A172 (cell line): ENCODE data around the gene DNTT. TPM values are rescaled to one million over a fixed set of nuclear protein-coding genes. Genes with fewer than 3 reads are reported as not detected.

Source experiments
- DNase-seq: peaks from one replicate; pipeline ENCODE4 v3.0.0-alpha.2; 2015; ENCODE audit warnings: low spot score
- total RNA-seq: library from RNA; depleted of rRNA; stranded (reverse); fragments of >200 nt; shearing (Covaris generic); gene quantifications from 2 replicates; pipeline ENCODE4 v1.2.3, GENCODE V29; 2014; rRNA removed

The DNTT gene
- not detected in 2 replicates for total RNA-seq

DNA sequence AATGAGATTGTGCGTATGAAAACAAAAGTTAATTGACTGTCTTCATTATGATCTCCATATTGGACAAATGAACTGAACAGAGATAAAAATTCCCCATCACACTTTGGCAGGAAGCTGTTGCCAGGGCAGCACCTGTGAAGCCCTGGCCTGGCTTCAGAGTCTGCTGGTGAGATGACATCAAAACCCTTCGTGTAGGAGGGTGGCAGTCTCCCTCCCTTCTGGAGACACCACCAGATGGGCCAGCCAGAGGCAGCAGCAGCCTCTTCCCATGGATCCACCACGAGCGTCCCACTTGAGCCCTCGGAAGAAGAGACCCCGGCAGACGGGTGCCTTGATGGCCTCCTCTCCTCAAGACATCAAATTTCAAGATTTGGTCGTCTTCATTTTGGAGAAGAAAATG, at the start of gene DNTT:
Gene DNTT, plus strand, starts transcription at position 205 of the 400 bp plus-strand sequence. Its CDS starts 64 bp downstream, at position 269.
- DNase-seq = no peak

DNA sequence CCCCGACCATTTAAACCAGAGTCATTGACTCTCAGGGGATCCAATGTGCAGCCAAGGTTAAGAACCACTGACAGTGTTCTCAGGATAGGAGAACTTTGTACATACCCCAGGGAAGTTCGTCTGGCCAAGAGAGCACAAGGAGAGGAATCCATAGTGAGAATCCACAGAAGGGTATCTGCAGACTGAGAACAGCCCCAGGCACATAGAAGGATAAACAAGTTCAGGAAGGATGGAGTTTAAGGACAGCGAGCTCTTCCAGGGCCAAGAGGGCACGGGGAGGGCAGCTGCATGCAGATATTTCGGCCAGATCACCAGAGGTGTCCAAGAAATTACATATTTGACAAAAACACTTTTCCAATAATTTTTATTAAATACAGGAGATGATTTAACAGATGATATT, 49.3 kb upstream of the DNTT start:
- no peak for DNase-seq

DNA sequence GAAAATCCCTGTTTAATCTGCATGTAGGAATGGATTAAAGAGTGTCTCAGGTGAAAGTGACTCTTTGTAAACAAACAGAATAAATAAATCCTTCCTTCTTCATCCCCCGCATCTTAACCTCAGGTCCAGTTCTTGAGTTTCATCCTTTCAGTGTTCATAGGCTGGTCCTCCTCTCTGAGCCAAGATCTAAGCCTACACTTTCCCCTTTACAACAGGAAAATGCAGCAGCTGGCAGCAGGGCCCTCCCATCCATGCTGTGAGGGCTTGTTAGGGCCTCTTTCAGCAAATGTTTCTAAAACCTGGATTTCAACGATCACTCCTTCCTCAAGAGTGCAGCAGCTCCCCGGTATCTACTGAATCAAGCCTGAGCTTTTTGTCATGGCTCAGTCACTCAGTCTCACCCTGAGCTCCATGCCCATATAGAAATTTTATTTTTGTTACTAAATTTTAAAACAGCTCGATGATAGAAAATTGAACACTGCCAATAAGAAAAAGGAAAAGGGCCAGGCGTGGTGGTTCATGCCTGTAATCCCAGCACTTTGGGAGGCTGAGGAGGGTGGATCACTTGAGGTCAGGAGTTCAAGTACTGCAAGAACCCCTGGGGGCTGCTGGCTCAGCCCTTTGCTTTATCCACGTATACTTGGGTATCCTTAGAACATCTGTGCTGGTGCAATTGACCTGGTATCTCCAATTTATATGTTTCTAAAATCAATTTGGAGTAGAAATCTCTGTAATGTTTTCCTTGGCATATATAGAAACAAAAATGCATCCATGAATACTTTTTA, 48.5 kb upstream of the DNTT start:
- no peak for DNase-seq

DNA sequence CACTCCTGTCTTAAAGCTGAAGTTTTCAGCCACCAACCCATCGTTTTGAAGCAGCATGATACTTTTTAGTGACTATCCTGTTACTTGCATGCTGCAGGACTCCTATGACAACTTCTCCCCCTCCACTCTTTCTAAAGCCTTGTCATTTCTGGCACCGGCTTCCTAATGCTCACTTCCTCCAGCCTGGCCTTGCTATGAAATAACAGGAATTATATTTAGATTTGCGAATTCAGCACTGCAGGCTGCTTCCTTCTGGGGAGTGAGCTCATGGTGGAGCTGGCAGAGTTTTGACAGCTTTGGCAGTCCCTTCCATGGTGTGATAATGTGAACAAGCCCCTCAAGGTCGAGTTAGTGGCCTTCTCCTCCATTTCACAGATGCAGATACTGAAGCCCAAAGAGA, 46.3 kb upstream of the DNTT start:
- no peak for DNase-seq

DNA sequence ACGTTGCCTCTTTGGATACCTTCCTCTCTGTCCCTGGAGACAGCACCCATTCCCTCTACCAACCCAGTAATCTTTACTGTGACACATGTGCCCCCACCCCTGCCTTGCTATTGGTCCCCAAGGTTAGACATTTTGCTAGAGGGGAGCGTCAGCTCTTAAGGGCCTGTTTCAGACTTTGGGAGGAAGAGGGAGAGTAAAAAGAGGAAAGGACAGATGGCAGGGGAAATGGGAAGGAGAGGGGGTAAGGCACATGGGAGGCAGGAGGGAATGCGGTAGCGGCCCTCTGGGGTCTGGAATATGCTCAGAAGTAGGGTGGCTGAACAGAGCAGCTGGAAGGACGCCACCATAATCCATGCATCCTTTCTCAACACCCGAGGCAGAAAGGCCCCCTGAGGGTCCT, 45.1 kb upstream of the DNTT start:
- DNase-seq = no peak

DNA sequence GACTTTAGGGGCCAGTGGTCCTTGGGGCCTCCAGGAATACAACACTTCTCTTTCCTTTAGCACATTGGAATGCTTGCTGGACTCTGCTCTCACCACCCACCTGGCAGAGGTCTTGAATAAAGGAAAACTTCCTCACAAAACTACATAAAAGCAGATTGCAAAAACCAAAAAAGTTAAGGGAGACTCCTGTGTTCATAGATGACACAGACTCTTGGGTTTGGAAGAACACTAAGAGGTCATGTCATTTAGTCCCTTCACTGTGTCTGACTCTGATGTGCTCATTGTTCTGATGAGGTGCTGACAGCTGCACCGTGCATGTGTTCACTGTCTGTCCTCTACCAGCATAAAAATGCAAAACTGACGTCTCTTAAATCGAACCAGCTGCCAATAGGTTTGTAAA, 44.2 kb upstream of the DNTT start:
- DNase-seq = no peak

DNA sequence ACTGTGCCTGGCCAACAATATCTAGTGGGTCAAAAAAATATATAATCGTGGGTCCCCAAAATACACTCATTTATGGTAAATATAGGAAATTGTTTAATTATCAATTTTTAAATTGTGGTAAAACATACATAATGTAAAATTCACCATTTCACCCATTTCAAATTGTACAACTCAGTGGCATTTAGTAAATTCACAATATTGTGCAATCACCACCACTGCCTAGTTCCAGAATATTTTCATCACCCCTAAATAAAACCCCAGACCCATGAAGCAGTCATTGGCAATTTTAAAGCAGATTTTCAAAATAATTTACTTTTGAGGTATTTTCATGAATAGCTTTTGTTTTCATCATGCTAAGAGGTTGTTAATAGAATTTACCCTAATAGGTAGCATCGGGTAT, 43.1 kb upstream of the DNTT start:
- DNase-seq = no peak

DNA sequence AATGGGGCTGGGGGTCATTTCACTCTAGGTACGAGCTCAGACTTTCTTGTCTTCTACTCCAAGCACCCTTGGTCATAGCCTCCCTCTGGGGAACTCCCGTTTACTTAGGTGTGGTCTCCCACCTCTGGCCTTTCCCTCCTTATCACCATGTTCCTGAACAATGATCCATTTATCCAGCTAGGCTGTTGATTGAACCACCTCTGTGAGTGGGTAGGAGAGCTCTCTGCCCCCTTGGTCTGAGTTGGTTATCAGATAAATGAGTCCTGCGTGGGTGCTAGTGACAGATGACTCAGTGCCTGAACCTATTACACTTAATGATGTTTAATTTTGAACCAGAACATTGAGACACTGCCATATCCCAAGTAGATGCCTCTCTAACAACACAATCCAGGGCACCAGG, 42.3 kb upstream of the DNTT start:
- DNase-seq = no peak

DNA sequence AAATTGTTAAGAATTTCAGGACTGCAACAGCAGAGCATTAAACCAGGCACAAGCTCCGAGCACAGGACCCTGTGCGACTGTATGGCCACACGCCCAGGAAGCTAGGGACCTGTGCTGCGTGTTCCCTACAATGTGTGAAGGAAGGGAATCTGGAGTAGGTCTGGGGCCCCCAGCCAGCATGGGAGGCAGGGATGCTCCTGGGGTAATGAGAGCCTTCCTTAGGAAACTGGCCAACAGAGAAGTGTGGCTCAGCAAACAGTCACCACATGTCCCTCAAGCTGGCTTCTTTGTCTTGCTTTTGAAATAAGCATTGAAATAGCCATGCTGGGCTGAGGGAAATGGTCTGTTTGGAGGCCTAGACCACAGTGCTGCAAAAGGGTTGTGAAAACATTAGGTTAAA, 41.1 kb upstream of the DNTT start:
- no peak for DNase-seq

DNA sequence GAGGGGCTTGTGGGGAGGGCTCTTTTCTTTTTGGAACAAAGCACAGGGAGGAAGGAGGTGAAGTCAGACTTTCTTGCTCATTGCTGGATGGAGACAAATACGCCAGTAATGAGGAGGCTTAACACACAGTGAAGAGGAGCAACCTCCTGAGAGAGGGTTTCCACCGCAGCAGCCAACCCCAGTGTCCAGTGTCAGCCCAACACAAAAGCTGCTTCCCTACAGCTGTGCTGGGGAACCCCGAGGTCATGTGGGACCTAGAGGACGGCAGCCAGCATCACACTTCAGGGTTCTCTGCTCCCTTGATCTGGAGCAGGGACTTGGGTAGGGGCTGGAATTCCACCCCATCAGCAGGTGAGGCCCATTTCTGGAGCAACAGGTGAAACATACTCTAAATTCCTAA, 40.6 kb upstream of the DNTT start:
- DNase-seq = no peak

DNA sequence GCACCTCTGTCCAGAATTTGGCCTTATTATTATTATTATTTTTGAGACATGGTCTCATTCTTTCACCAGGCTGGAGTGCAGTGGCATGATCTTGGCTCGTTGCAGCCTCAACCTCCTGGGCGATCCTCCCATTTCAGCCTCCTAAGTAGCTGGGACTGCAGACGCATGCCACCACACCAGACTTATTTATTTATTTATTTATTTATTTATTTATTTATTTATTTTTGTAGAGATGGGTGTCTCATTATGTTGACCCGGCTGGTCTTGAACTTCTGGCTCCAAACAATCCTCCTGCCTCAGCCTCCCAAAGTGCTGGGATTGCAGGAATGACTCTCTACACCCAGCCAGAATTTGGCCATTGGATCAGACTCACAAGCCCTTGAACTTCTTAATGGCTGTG, 39.3 kb upstream of the DNTT start:
- DNase-seq = no peak

DNA sequence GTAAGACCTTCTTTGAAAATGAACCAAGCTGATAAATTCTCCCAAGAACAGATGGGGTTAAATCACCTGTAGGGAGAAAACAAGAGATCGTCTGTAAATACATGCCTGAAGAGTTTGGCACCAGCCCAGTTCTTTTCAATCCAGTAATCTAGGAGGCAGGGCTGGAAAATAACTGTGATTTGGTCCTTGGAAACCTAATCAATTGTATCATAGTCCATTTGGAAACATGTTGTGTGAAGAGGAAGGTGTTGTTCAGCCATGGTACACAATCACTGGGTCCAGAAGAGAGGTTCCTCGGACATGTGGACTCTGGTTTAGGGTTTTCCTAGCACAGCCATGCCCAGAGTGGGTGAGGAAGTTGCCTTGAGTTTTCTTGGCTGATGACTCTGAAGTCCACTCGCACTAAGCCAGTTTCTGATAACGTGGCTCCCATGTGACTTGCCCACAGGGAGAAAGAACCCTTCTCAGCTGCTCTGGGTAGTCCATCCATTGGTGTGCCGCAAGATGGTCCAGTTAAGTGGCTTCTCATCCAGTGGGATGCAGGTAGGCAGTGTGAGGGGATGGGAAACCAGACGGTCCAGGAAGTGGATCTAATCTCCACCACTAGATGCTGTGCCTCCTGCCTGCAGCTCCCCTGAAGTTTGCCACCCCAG, 38.0 kb upstream of the DNTT start:
- DNase-seq = no peak

DNA sequence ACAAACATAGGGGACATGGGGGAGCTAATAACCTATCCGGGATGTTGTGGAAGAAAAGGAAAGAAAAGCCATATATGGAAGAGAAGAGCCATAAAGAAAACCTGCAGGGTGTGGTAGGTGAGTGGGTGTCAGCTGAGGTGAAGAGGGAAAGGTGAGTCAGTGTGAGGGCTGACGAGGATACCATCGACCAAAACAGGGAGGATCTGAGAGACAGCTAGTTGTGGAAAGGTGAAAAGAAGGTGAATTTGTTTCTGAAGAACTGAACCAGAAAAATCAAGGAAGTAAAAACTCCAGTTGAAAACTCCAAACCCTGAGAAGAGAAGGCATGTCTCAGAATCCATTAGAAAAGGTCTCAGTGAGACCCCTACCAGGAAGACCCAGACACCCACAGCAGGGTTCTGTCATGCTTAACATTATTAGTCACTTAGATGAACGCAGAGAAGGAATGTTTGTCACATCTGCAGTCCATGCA, 37.0 kb upstream of the DNTT start:
- DNase-seq = no peak

DNA sequence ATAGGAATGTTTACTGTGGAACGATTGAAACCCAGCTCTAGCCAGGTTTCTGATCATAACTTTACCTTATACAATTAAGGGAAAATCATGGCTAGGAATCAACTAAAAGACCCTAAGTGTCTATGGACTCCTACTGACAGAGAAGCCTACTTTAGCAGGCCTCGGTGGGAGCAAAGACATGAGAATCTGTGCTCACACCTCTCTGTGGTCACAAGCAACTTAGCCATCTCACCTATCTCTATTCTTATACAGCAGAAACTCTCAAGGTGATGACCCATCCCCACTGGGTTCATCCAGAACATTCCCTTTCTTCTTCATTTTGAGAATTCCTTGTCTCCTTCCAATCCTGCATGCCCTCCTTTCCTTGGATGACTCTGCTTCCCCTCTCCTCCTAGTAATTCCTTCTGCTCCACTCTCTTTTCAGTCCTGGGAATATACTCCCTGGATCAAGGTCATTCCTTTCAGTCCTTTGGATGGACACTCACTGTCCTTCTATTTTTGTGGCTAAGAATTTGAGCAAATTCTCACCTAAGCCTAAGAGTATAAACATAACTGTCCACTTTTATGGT, 35.8 kb upstream of the DNTT start:
- DNase-seq = no peak

DNA sequence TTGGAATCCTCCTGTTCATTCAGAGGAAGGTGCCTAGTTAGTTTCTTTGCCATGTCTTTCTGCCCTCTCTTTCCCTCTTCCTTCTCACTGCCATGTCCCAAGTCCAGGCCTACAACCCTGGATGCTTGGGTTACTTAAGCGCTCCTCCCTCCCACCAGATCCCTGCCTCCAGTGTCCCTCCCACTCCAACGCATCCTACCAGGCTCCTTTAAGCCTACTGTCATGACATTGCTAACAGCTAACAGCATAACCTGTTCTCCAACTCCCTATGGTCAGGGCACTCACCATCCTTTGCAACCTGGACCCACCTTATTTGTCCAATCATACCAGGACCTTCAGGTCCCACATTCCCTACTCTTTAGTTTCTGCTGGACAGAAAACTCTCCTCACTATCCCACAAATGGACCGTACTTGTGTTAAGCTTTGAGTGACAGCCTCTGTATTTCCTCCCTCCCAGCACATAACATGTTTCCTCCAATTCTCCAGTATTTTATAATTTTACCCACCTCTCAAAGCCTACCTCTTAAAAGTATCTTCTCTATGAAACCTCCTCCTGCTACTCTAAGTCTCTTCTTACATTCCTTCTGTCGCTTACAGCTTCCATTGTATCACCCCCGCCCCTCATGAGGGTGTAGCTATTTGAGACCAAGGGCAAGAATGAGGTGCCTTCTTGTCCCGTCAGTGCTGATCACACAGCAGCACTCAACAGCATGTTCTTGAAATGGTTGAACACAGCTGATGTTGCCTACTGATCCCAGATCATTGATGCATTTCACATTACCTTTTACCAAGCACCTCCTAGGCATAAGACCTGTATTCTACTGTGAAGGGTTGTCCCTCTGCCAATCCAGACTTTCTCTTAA, 34.6 kb upstream of the DNTT start:
- DNase-seq = no peak

DNA sequence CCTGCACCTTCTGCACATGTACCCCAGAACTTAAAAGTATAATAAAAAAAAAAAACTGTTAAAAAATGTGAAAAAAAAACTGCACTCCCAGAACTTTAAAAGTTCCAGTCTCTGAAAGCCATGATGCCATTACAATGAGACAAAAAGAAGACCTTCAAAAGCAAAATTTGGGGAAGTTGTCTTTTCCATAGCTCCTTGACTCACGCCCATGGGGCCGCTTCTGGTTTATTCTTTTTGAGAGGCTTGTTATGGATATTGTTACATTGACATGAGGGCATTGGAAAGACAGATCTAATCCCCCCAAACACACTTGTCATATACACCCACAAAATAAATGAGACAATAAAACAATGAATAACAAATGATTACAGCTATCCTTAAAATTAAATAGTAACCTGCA, 33.7 kb upstream of the DNTT start:
- no peak for DNase-seq

DNA sequence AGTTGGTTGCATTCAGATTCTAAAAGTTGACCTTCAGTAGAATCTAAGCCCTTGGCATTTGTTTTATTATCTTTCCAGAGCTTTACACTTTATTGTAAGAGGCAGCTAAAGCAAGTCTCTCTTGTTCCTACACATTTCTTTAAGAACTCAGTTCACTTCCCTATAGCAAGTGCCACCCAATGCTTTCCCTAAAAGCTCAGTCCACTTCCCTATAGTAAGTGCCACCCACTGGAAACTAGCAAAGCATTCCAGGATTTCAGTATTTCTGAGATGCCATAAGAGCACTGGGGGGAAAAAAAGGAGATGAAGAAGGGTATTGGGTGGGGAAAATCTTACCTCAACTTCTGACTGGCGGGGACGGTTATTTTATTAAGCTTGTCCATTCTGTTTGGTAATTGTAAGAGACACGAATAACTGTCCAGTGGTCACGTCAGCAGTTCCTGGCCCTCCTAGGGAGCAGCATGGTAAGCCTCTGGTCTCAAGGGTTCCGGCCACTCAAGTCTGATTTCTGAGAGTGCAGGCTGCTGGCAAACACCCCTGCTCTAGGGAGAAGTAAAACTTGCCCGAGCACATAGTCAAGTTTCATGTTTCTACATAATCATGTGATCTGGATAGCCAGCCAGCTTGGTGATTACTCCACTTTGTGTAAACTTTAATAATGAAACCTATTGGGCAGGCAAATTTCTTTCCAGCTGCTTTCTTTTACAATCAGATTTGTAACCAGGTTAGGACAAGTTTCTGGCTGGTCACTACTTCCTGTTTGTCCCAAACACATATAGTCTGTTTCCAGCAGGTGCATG, 33.0 kb upstream of the DNTT start, which contains the start of gene BLNK:
Gene BLNK, minus strand, starts transcription at position 554 of the 800 bp plus-strand sequence. Its CDS starts 171 bp downstream, at position 383.
- no peak for DNase-seq

DNA sequence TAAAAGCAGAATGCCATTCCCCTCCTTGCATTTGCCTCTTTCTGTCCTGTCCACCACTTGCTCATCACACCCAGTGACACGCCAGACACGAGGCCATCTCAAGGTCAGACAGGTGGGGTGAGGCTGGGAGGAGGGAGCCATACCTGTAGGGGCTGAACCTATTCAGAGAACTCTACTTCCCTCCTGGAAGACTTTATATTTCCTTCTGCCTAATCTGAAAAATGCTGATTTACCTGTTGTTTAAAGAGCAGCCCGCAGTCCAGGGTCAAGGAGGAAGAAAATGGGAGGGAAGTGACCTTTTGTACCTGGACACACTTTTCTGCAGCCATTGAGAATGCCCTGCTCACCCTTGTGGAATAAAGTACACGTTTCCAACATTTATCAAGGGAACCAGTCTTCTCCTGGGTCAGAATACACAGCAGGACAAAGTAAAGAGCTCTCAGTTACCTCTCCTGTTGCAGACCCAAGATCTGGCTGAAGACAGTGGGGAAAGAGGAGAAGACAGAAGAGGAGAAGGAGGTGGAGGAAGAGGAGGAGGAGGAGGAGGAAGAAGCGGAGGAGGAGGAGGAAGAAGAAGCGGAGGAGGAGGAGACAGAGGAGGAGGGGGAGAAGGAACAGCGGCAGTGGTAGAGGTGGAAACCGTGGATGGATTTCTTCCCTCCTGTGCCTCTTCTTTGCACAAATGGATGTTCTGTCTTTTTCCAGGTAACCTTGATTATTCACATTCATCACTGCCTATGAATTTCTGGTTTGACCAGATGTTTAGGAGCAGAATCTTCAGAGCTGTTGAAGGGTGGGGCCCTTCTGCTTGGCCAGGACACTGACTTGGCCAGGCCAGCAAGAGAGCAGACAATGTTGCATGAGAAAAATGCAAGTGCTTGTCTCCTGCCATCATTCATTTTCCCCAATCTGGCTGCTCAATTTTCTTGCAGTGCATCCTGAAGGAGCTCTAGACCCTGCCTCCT, 31.6 kb upstream of the DNTT start:
- DNase-seq = no peak

DNA sequence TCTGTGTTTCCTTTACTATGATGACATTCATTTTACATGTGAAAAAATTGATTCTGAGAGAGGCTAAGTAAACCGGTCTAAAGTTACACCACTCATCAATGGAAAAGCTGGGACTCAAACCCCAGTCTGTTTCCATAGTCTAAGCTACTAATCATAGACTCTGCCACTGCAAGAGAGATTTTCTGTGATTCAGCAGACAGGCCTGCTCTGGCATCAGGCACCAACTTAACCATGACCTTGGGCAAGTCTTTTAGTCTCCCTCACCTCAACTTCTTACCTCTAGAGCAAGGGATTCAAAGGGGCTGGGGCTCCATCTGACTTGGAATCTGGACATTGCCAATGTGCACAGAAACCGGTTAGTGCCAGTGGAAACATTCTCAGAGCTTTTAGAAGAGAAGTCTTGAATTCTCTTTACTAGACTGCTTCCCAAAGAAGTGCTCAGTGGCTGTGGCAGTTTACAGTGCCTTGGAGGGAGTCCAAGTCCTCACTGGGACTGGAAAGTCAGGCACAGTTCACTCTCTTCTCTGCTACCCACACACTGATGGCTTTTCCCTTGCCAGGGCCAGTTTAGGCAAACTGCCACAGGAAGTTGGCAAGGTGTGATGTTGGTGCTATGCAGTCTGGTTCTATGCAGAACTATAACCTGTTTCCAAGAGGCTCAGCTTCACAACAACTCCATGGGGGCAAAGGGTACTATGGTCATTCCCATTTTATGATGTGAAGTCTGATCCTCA, 28.4 kb upstream of the DNTT start:
- DNase-seq = no peak
